Activated CD8-positive, alpha-beta memory T cell treated with anti-CD3 and anti-CD28 coated beads for 36 hours (primary cell): ENCODE data around the gene AQR. TPM values are rescaled to one million over a fixed set of nuclear protein-coding genes. Genes with fewer than 3 reads are reported as not detected.
"Not testable (repeated sequence)": the region's sequence is repeated elsewhere in the genome, so short reads cannot be mapped to it uniquely, and the experiment has no call there.

ENCODE experiments used
- CTCF ChIA-PET: fragments of 350-600 bp; sonication (Branson Sonifier 250); formaldehyde crosslinking; loops from one replicate; lab custom pipeline; 2021; ENCODE audit warnings: antibody characterized with exemption; lab: Charles Lee
- POLR2A ChIA-PET: fragments of 350-600 bp; sonication (Branson Sonifier 250); formaldehyde crosslinking; loops from one replicate; lab custom pipeline; 2021; ENCODE audit warnings: antibody characterized with exemption; lab: Charles Lee
- total RNA-seq, 2 experiments: library from RNA; stranded (reverse); gene quantifications; one replicate each; pipeline ENCODE4 v1.2.3, GENCODE V29; 2021

AQR gene
- total RNA-seq, 2 experiments from 2014 or later: 38.8 to 39.6 TPM

GRCh38 chr15:34976073-34976472 is 6.5 kb upstream of the AQR start:
- ChIA-PET POLR2A (no interaction called here), CTCF (no interaction called here)

GRCh38 chr15:34973512-34973911 is 4.0 kb upstream of the AQR start:
- POLR2A ChIA-PET: no interaction called here

GRCh38 chr15:34970098-34970643 is 629 bp upstream of the AQR start:
- CTCF ChIA-PET: interaction anchor here (0.8 to 2.3 kb wide), 6 partner anchors 11 to 23 kb away, joined by 3 to 20 read pairs (median 6); partner anchors contain the start of gene ZNF770
- POLR2A ChIA-PET: interaction anchor here (0.5 to 3.2 kb wide), 4 partner anchors 15 to 953 kb away, joined by 3 to 38 read pairs (median 4); partner anchors contain the start of gene ZNF770

More at GRCh38 chr15:34973512-34973911, 4.0 kb upstream of the AQR start:
- CTCF ChIA-PET: interaction anchor here (1.5 kb wide), 1 partner anchor 110 kb away, joined by 3 read pairs; no protein-coding TSS in a partner anchor

GRCh38 chr15:34964277-34964676 is 5.3 kb downstream of the AQR start:
- ChIA-PET POLR2A (no interaction called here), CTCF (interaction anchor here (0.8 kb wide), 1 partner anchor 9 kb away, joined by 5 read pairs; no protein-coding TSS in a partner anchor)

- ChIA-PET CTCF (no interaction called here), POLR2A (no interaction called here)
These were observed 15.7 kb downstream of the AQR start for GRCh38 chr15:34953851-34954250.

- ChIA-PET POLR2A (no interaction called here), CTCF (interaction anchor here (0.7 to 1.5 kb wide), 2 partner anchors 10 to 17 kb away, joined by 3 read pairs; partner anchors contain the start of gene AQR)
These were observed 17.1 kb downstream of the AQR start for GRCh38 chr15:34952481-34952880.

- ChIA-PET CTCF (interaction anchor here (1.5 kb wide), 1 partner anchor 10 kb away, joined by 3 read pairs; no protein-coding TSS in a partner anchor), POLR2A (no interaction called here)
These were observed 17.5 kb downstream of the AQR start for GRCh38 chr15:34951993-34952392.

GRCh38 chr15:34944936-34945335 is 24.6 kb downstream of the AQR start:
- POLR2A ChIA-PET: no interaction called here
- CTCF ChIA-PET: no interaction called here

GRCh38 chr15:34943711-34944110 is 25.8 kb downstream of the AQR start:
- CTCF ChIA-PET: interaction anchor here (0.7 kb wide), 1 partner anchor 43 kb away, joined by 3 read pairs; no protein-coding TSS in a partner anchor
- POLR2A ChIA-PET: no interaction called here

GRCh38 chr15:34943264-34943663 is 26.3 kb downstream of the AQR start:
- CTCF ChIA-PET, POLR2A ChIA-PET: not testable (repeated sequence)

- POLR2A ChIA-PET: no interaction called here
- CTCF ChIA-PET: no interaction called here
These were observed 27.2 kb downstream of the AQR start for GRCh38 chr15:34942363-34942762.

- POLR2A ChIA-PET: no interaction called here
These were observed 27.7 kb downstream of the AQR start for GRCh38 chr15:34941831-34942230.

GRCh38 chr15:34941185-34941698 is 28.3 kb downstream of the AQR start:
- CTCF ChIA-PET: no interaction called here
- POLR2A ChIA-PET: no interaction called here

More at GRCh38 chr15:34941831-34942230, 27.7 kb downstream of the AQR start:
- CTCF ChIA-PET: no interaction called here

- CTCF ChIA-PET: no interaction called here
These were observed 36.0 kb downstream of the AQR start for GRCh38 chr15:34933432-34933975.

GRCh38 chr15:34928349-34928748 is 41.2 kb downstream of the AQR start:
- POLR2A ChIA-PET, CTCF ChIA-PET: not testable (repeated sequence)

More at GRCh38 chr15:34933432-34933975, 36.0 kb downstream of the AQR start:
- POLR2A ChIA-PET: no interaction called here

GRCh38 chr15:34927726-34928125 is 41.8 kb downstream of the AQR start:
- ChIA-PET POLR2A (no interaction called here), CTCF (no interaction called here)

- ChIA-PET CTCF (no interaction called here), POLR2A (no interaction called here)
These were observed 55.2 kb downstream of the AQR start for GRCh38 chr15:34914317-34914716.

GRCh38 chr15:34905047-34905446 is 64.5 kb downstream of the AQR start:
- ChIA-PET POLR2A (no interaction called here), CTCF (no interaction called here)

- CTCF ChIA-PET: no interaction called here
- POLR2A ChIA-PET: no interaction called here
These were observed 65.0 kb downstream of the AQR start for GRCh38 chr15:34904527-34904926.

- POLR2A ChIA-PET: no interaction called here
- CTCF ChIA-PET: no interaction called here
These were observed 68.8 kb downstream of the AQR start for GRCh38 chr15:34900748-34901147.

GRCh38 chr15:34896183-34896582 is 73.4 kb downstream of the AQR start:
- ChIA-PET CTCF (no interaction called here), POLR2A (no interaction called here)
